COLO829 (cell line): Measurements from ENCODE around the gene ENTPD6.
"Not testable (repeated sequence)": the region's sequence is repeated elsewhere in the genome, so short reads cannot be mapped to it uniquely, and the experiment has no call there.

ENCODE experiments used
- DNase-seq: peaks from one replicate; pipeline ENCODE4 v3.0.0; 2012; ENCODE audit warnings: low spot score

Gene ENTPD6

DNA sequence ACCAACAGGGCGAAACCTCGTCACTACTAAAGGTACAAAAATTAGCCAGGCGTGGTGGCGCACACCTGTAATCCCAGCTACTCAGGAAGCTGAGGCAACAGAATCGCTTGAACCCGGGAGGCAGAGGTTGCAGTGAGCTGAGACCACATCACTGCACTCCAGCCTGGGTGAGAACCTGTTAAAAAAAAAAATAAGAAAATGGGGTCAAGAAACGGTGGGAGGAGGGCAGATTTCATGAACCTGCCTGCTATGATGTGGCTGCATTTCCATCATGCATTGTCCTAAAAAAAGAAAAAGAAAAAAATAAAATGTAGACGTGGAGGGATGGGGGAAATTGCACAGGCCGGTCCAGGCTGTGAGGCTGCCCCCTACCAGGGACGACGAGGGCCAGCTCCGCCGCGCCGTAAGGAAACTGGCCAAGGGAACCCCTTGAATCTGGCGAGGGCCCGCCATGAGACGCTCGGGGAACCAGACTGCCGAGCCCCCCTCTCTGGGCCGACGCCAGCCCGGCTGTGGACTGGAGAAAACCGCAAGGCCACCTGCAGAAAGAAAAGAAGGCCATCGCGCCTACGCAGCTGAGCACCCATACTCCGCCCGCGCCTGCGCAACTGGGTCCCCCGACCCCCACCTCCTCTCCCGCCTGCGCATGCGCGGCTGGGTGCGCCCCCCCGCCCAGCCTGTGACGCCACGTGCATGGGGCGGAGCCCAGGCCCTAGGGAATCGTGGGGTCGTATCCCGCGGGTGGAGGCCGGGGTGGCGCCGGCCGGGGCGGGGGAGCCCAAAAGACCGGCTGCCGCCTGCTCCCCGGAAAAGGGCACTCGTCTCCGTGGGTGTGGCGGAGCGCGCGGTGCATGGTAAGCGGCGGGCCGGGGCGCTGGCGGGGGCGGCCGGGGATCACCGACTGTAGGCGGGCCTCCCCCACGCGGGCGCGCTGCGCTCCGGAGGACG, at the start of gene ENTPD6:
TSS of gene ENTPD6 (plus strand) at position 699 of the 948 bp plus-strand sequence. CDS start 10,825 bp downstream, outside the sequence.
- DNase-seq, result peak; percentile 99

DNA sequence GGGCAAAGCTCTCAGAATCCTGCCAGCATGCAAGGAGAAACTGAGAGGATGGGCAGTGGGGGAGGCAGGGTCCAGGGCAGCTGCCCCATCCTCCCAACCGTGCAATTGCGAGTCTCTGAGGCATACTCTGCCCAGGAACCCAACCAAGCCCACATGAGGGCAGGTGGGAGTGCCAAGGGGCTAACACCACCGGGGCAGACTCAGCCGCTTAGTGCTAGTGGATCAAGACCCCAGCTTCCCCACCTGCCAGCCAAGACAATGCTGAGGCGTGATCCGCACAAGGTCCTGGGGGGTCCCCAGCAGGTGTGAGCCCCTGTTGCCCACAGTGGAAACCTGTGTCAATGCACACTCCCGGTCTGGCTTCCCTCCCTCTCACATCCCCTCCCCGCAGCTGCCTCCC, 48.5 kb upstream of the ENTPD6 start:
- DNase-seq, result no peak

DNA sequence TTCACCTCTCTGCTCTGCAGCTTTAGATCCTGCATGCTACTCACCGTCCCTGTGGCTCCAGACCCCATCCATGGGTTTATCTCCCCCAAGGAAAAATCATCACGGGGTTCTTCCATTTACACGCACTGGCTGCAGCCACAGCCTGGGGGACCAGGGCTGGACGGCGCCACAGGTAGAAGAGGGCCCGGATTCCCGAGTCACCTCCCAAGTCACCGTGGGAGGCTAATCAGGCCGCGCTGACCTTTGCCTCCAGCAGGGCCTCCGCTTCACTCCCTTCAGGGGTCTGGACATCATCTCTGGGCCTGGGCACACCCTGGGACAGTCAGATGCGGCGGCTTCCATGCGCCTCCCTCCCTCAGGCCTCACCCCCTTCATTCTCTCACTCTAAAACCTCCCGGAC, 47.8 kb upstream of the ENTPD6 start:
- DNase-seq, result no peak

DNA sequence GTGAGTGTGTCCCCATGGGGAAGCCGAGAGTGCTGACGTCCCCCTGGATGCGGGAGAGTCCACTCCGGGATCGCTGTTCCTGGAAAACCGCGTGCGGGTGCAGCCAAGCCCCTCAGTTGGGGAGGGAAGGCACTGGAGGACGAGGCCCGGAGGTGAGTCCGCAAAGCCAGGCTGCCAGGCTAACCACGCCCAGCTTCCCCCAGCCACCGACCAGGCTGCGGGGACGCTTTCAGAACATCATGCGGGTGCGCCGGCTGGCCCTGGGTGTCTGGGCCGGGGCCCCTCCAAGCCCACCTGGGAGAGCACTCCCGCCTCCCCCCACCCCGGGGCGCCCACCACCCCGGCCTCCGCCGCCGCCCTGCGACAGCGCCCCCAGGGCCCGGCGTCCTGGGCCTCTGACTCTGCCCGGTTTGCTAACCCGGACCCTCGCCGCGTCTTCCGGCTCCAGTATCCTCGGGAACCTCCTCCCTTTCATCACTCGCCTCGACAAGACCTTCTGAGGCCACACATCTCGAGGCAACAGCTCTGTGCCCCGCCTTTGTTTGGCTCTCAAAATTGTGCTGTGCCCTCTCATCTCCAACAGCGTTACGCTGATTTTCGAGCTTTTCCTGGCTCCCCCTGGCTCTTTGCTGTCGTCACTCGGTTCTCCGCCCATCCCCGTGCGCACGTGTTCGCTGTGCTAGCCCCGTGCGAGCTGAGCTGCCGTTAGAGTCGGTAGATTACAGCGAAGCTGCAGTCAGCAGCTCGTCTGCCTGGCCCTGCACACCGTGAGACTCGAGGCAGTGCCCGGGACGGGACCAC, 47.1 kb upstream of the ENTPD6 start:
- DNase-seq, result no peak

DNA sequence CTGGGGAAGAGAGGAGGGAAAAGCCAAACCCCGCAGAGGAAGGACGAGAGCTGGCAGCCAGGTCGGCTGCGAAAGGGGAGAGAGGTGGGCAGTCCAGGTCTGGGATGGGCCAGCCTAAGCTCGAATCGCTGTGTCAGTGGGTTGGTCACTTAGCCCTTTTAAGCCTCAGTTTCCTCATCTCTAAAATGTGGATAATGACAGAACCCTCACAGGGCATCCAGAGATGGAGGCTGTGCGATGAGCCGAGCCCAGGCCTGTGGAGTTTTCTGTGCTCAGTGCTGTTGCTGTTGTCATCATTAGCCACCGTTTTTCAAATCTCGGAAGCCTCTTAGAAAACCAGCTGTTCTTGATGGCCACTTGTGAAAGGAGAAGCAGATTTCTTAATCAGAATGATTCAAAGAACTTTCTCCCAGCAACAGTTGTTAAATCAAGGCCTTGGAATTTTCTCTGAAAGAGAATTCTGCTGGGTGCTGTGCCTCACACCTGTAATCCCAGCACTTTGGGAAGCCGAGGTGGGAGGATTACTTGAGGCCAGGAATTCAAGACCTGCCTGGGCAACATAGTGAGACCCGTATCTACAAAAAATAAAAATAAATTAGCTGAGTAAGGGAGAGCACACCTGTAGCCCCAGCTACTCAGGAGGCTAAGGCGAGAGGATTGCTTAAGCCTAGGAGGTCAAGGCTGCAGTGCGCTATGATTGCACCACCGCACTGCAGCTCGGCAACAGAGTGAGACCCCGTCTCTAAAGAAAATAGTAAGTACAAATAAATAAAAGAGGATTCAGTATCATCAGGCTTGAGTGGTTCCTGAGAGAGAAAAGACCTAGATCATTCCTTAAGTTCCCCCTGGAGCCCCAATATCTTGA, 46.3 kb upstream of the ENTPD6 start:
- DNase-seq, result no peak

DNA sequence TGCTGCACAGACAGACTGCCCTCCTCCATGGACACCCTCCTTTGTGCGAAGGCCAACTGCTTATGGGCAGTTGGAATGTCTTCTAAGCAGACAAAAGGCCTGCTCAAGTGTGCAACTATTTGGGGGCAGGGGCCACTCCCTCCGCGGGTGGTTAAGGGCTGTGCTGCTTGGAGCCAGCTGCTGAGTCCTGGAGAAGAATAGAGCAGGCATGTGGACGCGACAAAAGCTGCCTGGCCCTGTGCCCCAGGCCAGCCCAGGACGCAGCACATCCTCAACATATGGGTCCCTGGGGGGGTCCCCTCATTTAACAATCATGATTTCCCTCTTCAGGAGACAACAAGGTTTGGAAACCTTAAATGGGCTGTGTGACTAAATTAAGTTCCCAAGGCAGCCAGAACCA, 45.5 kb upstream of the ENTPD6 start:
- no peak for DNase-seq

DNA sequence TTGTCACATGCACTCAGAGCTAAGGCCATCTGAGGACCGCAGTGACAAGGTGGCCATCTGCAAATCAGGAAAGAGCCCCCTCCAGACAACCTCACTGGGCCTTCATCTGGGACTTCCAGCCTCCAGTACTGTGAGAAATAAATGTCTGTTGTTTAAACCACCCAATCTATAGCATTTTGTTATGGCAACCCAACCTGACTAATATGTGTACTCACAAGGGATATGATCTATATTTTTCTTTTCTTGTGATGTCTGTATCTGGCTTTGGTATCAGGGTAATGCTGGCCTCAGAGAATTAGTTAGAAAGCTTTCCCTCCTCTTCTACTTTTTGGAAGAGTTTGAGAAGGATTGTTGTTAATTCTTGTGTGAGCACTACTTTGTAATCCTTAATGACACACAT, 37.5 kb upstream of the ENTPD6 start:
- DNase-seq, result no peak

DNA sequence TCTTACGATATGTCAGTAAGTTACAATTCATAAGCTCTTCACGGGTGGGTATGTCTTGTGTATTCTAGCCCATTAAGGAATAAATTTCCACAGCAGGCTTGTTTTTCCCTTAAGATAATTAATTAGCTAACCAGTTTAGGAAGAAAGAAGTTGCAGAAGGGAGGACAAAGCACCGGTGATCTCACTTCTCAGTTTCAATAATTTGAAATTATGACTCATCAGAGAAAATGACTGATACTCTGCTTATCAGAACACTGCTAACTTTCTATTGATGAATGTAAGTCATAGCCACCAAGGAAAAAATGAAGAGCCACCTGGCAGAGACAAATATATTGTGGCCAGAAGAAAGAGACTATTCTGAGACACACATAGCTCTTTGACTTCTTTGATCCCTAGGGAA, 35.0 kb upstream of the ENTPD6 start:
- no peak for DNase-seq

DNA sequence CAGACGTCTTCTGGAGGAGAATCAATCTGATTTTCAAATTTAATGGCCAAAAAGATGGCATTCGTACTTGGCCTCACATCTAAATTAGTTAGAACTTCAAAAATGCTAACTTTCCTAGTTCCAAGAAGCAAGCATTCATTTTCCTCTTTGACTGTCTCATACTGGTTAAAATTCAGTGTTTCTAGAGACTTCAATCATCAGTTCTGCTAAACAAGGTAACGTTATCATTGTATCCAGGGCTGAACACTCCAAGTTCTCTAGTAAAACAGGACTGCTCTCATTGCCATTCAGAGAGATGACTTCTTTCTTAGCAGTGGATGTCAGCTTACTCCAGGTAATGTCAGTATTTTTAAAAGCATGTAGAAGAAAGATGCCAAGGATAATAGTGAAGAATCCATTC, 34.6 kb upstream of the ENTPD6 start:
- DNase-seq, result no peak

DNA sequence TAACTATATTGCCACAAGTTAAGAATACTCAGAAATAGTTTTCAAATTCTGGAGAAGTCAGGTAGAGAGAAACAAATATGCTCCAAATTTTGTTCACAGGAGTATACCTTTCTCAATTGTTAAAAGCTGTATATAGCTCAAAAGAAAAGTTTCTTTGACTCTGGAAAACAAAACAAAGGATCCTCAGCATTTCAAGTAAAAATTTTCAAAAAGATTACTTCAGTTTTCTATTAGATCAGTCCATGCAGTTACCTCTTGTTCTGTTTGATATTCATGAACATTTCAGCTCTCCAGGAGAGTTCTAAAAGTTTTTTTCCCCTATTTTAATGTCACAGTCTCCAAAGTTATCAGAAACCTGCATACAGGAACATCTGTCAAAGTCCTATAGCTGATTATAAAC, 30.4 kb upstream of the ENTPD6 start:
- no peak for DNase-seq

DNA sequence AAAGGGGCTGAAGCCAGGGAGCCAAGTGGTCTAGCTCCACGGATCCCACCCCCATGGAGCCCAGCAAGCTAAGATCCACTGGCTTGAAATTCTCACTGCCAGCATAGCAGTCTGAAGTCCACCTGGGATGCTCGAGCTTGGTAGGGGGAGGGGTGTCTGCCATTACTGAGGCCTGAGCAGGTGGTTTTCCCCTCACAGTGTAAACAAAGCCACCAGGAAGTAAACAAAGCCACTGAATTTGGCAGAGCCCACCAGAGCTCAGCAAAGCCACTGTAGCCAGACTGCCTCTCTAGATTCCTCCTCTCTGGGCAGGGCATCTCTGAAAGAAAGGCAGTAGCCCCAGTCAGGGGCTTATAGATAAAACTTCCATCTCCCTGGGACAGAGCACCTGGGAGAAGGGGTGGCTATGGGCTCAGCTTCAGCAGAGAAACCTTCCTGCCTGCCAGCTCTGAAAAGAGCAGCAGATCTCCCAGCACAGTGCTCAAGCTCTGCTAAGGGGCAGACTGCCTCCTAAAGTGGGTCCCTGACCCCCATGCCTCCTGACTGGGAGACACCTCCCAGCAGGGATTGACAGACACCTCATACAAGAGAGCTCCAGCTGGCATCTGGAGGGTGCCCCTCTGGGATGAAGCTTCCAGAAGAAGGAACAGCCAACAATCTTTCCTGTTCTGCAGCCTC, 29.3 kb upstream of the ENTPD6 start:
- DNase-seq, result not testable (repeated sequence)

DNA sequence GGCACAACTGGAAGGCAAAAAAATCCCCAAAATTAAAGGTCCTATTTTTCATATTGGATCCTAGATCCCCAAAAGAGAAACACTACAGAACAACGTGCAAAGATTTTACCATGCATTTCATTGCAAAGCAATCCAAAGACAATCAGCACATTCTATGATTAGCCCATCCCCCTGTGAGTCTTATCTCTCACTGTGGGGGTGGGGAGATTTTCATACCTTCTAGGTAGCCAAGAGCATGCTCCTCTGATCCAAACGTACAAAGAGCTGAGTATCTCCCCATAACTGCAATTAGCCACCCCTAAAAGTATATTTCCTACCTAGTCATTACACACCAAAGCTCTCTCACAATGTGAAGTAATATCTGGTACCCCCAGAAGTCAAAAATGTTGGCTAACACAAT, 22.2 kb upstream of the ENTPD6 start:
- DNase-seq, result no peak

DNA sequence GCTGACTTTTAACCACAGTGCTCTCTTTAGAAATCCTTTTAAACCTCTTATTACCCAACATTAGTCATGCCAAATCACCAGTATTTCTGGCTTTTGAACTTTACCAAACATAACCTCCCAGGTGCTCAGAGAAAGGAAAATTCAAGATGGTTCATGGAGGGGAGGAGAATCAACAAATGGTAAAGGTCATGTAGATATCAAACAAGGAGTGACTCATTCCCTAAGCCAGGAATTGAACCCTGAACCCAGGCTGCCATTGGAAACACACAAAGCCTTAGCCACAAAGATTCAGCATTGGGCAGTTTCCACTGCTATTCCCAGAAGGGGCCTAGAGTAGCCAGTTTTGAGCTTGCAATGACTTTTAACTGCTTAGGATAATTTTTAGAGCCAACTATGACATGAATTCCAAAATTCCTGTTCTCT, 21.6 kb upstream of the ENTPD6 start:
- DNase-seq, result no peak

DNA sequence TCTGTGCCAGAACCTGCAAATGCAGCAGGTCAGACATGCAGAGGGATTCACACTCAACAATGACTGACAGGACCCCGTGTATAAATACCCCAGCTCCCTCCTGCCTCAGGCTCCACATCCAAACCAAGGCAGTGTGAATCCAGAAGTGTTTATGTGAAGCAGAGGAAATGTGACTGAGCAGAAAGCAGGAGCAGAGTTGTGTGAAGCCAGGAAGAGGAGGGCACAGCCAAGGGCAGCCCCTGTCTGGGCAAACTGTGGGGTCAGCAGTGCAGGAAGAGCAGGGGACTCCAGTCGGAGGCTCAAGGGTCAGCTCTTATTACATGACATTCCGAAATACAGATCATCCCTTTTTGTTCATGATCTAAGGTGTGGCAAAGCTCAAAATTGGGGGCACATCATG, 19.3 kb upstream of the ENTPD6 start:
- DNase-seq, result no peak

DNA sequence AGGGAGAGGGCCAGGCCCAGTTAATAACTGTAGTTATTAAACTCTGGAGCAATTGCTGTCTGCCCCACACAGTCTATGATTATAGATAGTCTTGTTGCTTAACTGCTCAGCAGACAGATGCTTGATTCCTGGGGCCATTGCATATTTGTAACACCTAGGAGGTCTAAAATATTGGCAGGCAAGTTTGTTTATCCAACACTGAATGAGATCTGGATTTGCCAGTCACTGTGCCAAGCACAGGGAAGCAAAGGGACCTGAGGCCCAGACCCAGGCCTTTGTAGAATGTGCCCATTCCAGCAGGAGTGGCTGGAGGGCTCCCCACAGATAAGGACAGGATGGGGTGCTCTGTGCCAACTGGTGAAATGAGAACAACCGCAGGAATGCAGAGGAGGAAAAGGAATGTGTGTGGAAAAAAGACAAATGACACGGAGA, 17.6 kb upstream of the ENTPD6 start:
- no peak for DNase-seq

DNA sequence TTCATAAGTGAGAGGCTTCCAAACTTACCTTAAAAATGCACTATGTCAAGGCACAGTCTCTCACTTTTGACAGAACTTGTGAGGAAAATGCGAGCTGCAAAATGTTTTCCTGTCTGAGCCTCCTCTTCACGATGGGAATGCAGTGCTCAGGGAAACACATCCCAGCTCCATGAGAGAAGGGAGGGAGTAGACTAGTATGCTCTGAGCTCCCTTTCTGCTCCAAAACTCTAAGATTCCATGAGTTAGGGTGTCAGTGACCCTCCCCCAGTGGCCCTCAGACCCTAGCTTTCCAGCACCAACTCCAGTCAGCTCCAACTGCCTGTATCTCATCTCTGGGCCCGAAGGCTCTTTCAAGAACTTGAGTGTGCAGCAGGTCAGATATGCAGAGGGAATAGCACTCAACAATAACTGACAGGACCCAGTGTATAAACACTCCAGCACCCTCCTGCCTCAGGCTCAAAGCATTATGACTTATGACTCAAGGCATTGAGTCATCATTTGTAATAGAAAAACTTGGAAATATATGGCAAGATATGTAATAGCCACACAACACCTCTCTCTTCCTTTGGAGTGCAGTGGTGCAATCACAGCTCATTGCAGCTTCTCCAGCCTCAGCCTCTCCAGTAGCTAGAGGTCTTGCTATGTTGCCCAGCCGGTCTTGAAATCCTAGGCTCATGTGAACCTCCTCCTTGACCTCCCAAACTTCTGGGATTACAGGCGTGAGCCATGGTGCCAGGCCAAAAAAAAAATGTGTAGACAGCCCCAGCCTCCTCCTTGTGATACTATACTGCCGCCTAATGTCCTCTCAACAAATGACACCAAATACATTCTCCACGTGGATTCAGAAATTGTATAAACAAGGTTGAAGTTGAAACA, 16.7 kb upstream of the ENTPD6 start:
- DNase-seq, result peak; percentile 95

DNA sequence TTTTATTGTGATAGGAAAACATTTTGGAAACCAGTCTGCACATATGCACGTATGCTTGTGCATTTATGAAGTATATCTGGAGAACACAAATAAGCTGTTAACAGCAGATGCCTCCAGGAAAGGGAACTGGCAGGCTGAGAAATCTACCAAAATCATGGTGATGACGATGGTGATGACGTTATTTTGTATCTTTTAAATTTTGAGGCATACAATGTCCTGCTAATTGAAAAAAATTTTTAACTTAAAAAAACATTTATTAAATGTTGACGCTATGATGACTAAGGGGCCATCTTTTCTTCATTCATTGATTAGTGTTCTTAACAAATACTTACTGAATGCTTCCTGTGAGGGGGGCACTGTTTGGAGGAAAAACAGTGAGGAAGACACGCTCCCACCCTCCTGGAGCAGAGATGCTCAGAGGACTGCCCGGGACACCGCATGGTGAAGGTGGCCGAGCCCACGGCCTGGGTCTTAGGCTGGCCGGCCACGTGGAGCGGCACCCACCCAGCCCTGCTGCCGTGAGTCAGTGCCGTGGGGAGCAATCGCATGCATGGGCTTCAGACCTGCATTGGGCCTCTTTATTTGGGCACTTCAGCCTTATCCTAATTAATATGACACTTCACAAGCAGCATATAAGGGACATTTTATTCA, 15.9 kb upstream of the ENTPD6 start:
- no peak for DNase-seq

DNA sequence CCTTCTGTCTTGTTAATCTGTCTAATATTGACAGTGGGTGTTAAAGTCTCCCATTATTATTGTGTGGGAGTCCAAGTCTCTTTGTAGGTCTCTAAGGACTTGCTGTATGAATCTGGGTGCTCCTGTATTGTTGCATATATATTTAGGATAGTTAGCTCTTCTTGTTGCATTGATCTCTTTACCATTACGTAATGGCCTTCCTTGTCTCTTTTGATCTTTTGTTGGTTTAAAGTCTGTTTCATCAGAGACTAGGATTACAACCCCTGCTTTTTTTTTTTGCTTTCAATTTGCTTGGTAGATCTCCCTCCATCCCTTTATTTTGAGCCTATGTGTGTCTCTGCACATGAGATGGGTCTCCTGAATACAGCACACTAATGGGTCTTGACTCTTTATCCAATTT, 11.1 kb upstream of the ENTPD6 start:
- not testable (repeated sequence) for DNase-seq

DNA sequence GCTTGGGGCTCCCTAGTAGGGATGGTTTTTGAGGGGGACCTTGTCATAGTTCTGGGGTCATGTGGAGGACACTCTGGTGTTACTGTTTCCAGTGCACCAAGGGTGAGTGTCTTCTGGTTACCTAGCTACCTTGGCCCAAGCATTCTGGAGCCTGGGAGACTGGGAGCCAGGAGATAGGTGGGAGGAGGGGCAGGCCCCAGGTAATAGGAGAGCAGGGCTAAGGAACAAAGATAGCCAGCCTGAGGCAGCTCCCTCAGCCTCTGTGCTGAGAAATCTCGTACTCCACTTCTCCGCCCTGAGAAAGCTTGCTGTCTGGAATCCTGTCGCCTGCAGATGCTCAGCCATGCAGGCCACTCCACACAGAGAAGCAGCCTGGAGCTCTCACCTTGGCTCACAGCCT, 8.3 kb upstream of the ENTPD6 start:
- no peak for DNase-seq

DNA sequence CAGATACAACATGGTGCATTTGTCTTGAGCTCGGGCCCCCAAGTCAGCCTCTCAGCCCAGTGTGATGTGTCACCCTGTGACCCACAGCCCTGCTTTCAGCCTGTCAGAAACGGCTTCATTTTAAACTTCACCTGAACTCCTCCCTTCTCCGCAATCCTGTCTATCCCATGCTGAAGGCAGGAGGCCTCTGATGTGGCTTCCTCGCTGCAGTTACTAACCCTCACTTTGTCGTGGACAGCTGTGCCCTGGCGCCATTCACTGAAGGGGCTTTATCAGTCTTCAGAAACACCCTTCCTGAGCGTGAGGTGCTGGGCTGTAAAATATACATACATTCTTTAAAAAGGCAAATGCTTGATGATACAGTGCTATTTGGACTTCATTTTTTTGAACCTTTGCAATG, 7.9 kb upstream of the ENTPD6 start:
- no peak for DNase-seq
